ENCODE measurements around the gene WWC2.

- TF ChIP-seq, protein P1, sequence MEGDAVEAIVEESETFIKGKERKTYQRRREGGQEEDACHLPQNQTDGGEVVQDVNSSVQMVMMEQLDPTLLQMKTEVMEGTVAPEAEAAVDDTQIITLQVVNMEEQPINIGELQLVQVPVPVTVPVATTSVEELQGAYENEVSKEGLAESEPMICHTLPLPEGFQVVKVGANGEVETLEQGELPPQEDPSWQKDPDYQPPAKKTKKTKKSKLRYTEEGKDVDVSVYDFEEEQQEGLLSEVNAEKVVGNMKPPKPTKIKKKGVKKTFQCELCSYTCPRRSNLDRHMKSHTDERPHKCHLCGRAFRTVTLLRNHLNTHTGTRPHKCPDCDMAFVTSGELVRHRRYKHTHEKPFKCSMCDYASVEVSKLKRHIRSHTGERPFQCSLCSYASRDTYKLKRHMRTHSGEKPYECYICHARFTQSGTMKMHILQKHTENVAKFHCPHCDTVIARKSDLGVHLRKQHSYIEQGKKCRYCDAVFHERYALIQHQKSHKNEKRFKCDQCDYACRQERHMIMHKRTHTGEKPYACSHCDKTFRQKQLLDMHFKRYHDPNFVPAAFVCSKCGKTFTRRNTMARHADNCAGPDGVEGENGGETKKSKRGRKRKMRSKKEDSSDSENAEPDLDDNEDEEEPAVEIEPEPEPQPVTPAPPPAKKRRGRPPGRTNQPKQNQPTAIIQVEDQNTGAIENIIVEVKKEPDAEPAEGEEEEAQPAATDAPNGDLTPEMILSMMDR (conservative IDR thresholded peaks at IDR 0.05; ENCODE audit: low read depth, low read length) = no peak
- TF ChIP-seq EZH2 (IDR thresholded peaks at IDR 0.05; ENCODE audit: borderline replicate concordance, low read depth, low read length, poor library complexity, severe bottlenecking) = no peak
These were observed 3.0 kb downstream of the WWC2 start for GRCh38 chr4:183101956-183102480.
